T47D (cell line): ENCODE results near the gene EXOC2.
A peak's percentile ranks its signal among the peaks of the same experiment; 100 is the strongest.

Source experiments
- DNase-seq, 2 experiments: peaks; one replicate each; pipeline versions ENCODE4 v3.0.0 to v3.0.0-alpha.2; 2011 to 2012; ENCODE audit warnings: low read depth in 1 of 2, low spot score in 1 of 2
- JUND ChIP-seq: IDR thresholded peaks from 2 replicates; pipeline ENCODE4 v1.6.1; 2012; ENCODE audit warnings: low read depth
- in situ Hi-C: cut with HindIII; loops from 2 replicates; pipeline ENCODE4 v1.10.0; 2016; ENCODE audit warnings: low sequenced_read_pairs, low pct_unique_long_range_greater_than_20kb

Gene EXOC2

GRCh38 chr6:658244-658643 lies 34.7 kb downstream of the EXOC2 start:
- TF ChIP-seq JUND, result no peak
- no peak for DNase-seq
- in situ Hi-C loops, result no loop called here

GRCh38 chr6:657743-658142 lies 35.2 kb downstream of the EXOC2 start:
- in situ Hi-C loops, result no loop called here
- no peak for TF ChIP-seq JUND
- DNase-seq, result no peak

GRCh38 chr6:656460-657252 lies 36.3 kb downstream of the EXOC2 start, which contains the start of gene HUS1B:
TSS of gene HUS1B (minus strand) at chr6:657100. CDS start at chr6:656944, 156 bp downstream.
- in situ Hi-C loops, result no loop called here
- TF ChIP-seq JUND, result no peak
- DNase-seq, result no peak

- TF ChIP-seq JUND, result no peak
- in situ Hi-C loops, result no loop called here
- no peak for DNase-seq
Observed at GRCh38 chr6:654136-654535, 38.8 kb downstream of the EXOC2 start.

GRCh38 chr6:652865-653264 lies 40.1 kb downstream of the EXOC2 start:
- in situ Hi-C loops, result no loop called here
- DNase-seq, result no peak
- TF ChIP-seq JUND, result no peak

- no peak for DNase-seq
- no peak for TF ChIP-seq JUND
- in situ Hi-C loops, result no loop called here
Observed at GRCh38 chr6:650098-650497, 42.8 kb downstream of the EXOC2 start.

- in situ Hi-C loops, result no loop called here
- DNase-seq, result no peak
- TF ChIP-seq JUND, result no peak
Observed at GRCh38 chr6:642805-643204, 50.1 kb downstream of the EXOC2 start.

GRCh38 chr6:641225-641985 lies 51.5 kb downstream of the EXOC2 start:
- TF ChIP-seq JUND, result no peak
- DNase-seq, result no peak
- in situ Hi-C loops, result no loop called here

- no peak for TF ChIP-seq JUND
- DNase-seq, result no peak
- in situ Hi-C loops, result no loop called here
Observed at GRCh38 chr6:636488-636887, 56.5 kb downstream of the EXOC2 start.

- no peak for DNase-seq
- TF ChIP-seq JUND, result no peak
- in situ Hi-C loops, result no loop called here
Observed at GRCh38 chr6:635233-635632, 57.7 kb downstream of the EXOC2 start.

- DNase-seq, result peak in 1 of 2 experiments; percentile 4
- in situ Hi-C loops, result no loop called here
- no peak for TF ChIP-seq JUND
Observed at GRCh38 chr6:633611-634010, 59.3 kb downstream of the EXOC2 start.

GRCh38 chr6:628766-629165 lies 64.2 kb downstream of the EXOC2 start:
- no peak for DNase-seq
- in situ Hi-C loops, result no loop called here
- TF ChIP-seq JUND, result no peak

- no peak for DNase-seq
- no peak for TF ChIP-seq JUND
- in situ Hi-C loops, result no loop called here
Observed at GRCh38 chr6:626236-626635, 66.7 kb downstream of the EXOC2 start.
